Measurements from ENCODE around the gene CYLD. TPM values are rescaled to one million over a fixed set of nuclear protein-coding genes. Genes with fewer than 3 reads are reported as not detected.

The CYLD gene
- total RNA-seq, 2 donors from 2014 or later, result 16.5 to 27.5 TPM

GRCh38 chr16:50842589-50842988, 100.7 kb downstream of the CYLD start:
- ATAC-seq, result no peak
- H3K27me3 ChIP-seq, result no peaks in the 10 kb centered on the region
- H3K27ac ChIP-seq, result no peak overlapping the region
- peaks cover 19% of the 10 kb centered on the region for H3K4me1 ChIP-seq
- WGBS, 2 donors, result 52 to 78% methylated on average over 4 of the region's 4 CpGs
- H3K4me3 ChIP-seq, result no peak overlapping the region
- intact Hi-C loops (cut with DNase I), result no loop called here
- H3K36me3 ChIP-seq (replicated peaks in 1 of 2; ENCODE audit: insufficient read depth in 1 of 2, low read depth in 2 of 2), result no peaks in the 10 kb centered on the region
- no peak for DNase-seq
- no peaks in the 10 kb centered on the region for H3K9me3 ChIP-seq
- no peak for TF ChIP-seq POLR2A (IDR thresholded peaks at IDR 0.05)
- TF ChIP-seq CTCF (IDR thresholded peaks at IDR 0.05), result no peak

GRCh38 chr16:50844840-50845239, 103.0 kb downstream of the CYLD start:
- Histone ChIP-seq H3K4me1 (peaks cover 19% of the 10 kb centered on the region), H3K9me3 (no peaks in the 10 kb centered on the region), H3K27me3 (no peaks in the 10 kb centered on the region), H3K4me3 (no peak overlapping the region), H3K36me3 (replicated peaks in 1 of 2; ENCODE audit: insufficient read depth in 1 of 2, low read depth in 2 of 2) (no peaks in the 10 kb centered on the region), H3K27ac (no peak overlapping the region)
- WGBS, 2 donors, result 24 to 32% methylated on average over 5 of the region's 5 CpGs
- ATAC-seq, result no peak
- intact Hi-C loops (cut with DNase I), result no loop called here
- DNase-seq, result no peak
- no peak for TF ChIP-seq POLR2A (IDR thresholded peaks at IDR 0.05)
- no peak for TF ChIP-seq CTCF (IDR thresholded peaks at IDR 0.05)

DNA sequence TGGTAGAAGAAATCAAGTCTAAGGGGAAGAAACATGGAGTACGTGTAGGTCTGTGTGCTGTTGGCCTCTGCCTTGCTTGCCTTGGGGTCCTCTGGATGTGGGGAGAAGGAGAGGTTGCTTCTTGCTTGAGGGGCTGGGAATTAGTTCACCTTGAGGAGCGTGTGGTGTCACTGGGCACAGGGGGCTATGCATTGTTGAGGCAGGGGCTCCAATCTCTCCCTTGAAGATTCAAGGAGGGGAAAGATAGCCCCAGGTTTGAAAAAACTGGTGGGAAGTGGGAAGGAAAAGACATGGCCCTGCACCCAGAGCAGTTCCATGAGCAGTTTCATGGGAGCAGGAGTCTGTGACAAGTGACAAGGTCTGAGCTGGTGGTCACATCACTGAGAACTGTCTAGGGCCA, 103.4 kb downstream of the CYLD start:
- TF ChIP-seq CTCF (IDR thresholded peaks at IDR 0.05), result no peak
- Histone ChIP-seq H3K27me3 (no peaks in the 10 kb centered on the region), H3K9me3 (no peaks in the 10 kb centered on the region), H3K4me1 (peaks cover 19% of the 10 kb centered on the region), H3K27ac (no peak overlapping the region), H3K4me3 (no peak overlapping the region), H3K36me3 (replicated peaks in 1 of 2; ENCODE audit: insufficient read depth in 1 of 2, low read depth in 2 of 2) (no peaks in the 10 kb centered on the region)
- intact Hi-C loops (cut with DNase I), result no loop called here
- no peak for DNase-seq
- ATAC-seq, result no peak
- 67 to 79% methylated on average over 2 of the region's 2 CpGs for WGBS, 2 donors

GRCh38 chr16:50846511-50846910, 104.6 kb downstream of the CYLD start:
- Histone ChIP-seq H3K4me3 (no peak overlapping the region), H3K9me3 (no peaks in the 10 kb centered on the region), H3K36me3 (replicated peaks in 1 of 2; ENCODE audit: insufficient read depth in 1 of 2, low read depth in 2 of 2) (no peaks in the 10 kb centered on the region), H3K27ac (no peak overlapping the region), H3K4me1 (peaks cover 10% of the 10 kb centered on the region), H3K27me3 (no peaks in the 10 kb centered on the region)
- intact Hi-C loops (cut with DNase I), result no loop called here
- no peak for DNase-seq
- no peak for TF ChIP-seq POLR2A (IDR thresholded peaks at IDR 0.05)
- no peak for TF ChIP-seq CTCF (IDR thresholded peaks at IDR 0.05)
- no peak for ATAC-seq
- 84 to 92% methylated on average over 2 of the region's 2 CpGs for WGBS, 2 donors

GRCh38 chr16:50847166-50847565, 105.3 kb downstream of the CYLD start:
- Histone ChIP-seq H3K4me3 (no peak overlapping the region), H3K9me3 (no peaks in the 10 kb centered on the region), H3K4me1 (peaks cover 8% of the 10 kb centered on the region), H3K27me3 (no peaks in the 10 kb centered on the region), H3K36me3 (replicated peaks in 1 of 2; ENCODE audit: insufficient read depth in 1 of 2, low read depth in 2 of 2) (no peaks in the 10 kb centered on the region), H3K27ac (no peak overlapping the region)
- no peak for TF ChIP-seq POLR2A (IDR thresholded peaks at IDR 0.05)
- TF ChIP-seq CTCF (IDR thresholded peaks at IDR 0.05), result no peak
- intact Hi-C loops (cut with DNase I), result no loop called here
- ATAC-seq (no peak), DNase-seq (no peak)
- 64 to 71% methylated on average over 3 of the region's 3 CpGs for WGBS, 2 donors
